ENCODE data around the gene MPST.

MPST gene

GRCh38 chr22:37043828-37044538 is 24.4 kb downstream of the MPST start:
- peak; percentile 83 for DNase-seq (ENCODE audit: low spot score)

DNA sequence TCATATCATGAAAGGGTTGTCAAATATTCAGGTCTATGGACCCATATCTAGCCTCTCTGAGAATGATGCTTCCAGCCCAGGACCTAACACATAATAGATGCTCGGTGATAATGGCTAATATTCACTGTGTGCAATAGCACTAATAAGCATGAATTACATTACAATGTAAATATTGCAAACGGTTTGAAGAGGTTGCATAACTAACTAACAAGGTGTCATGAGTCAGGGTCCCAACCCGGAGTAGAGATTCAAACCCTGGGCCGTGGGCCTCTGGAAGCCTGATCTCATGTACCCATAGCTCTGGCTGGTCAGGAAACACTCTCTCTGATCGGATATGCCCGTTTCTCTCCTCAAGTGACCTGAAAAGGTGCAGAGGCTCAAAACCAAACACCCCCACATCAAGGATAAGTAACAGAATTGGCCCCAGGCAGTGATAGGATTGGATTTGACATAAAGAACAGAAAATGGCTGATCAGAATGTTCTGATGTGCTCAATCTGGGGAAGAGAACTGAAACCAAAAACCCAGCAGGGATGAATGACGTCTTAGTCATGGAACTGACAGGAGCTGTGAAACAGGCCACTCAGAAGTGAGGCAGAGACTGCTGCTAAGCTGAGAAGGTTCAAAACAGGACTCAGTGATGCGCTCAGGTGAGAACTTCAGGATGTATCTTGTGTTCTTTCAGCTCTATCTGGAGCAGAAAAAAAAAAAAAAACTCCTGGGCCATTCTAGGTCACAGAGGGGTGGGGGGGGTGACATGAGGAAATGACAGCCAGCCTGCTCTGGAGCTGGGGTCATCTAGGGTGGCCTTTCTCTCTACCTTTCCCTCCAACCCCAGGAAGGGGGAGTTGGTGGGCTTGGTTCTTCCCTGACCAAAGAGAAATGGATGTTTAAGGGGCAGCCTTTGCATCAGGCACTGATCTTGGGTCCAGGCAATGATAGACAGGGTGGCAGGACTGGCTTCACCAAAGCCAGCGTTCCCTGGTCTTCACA is 25.4 kb downstream of the MPST start:
- no peak for DNase-seq (ENCODE audit: low spot score)

DNA sequence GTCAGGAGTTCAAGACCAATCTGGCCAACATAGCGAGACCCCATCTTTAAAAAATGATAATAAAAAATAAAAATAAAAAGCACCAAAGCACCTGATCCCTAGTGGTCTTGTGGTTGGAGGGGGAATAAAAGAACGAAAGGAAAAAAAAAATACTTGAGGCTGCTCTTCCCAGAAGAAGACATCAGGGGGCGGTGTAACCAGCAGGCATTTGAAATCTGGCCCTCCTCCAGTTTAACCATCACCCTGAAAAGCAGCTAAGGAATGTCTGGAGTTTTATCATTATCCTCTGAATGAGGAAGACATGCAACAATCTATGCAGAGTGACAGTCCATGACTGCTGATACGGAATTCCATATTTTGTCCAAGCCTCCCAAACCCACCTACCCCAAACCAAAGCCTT is 26.4 kb downstream of the MPST start:
- no peak for DNase-seq (ENCODE audit: low spot score)

DNA sequence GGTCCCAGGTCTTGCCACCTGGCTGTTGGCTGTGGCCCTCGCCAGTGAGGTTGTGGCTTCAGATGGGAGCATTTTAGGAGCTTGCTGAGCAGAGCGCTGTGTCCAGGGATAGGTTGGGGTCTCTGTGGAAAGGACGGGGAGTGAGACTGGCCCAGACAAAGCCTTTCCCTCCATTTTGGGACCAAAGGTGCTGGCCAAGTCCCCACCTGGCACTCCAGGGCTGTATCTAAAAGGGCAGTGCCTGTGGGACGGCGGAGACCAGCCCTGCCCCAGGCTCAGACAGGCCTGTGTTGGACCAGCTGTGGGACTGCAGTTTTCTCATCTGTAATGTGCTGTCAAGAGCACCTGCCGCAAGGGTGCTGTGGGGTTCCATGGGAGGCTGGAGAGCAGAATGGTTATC is 27.0 kb downstream of the MPST start:
- DNase-seq (ENCODE audit: low spot score) = no peak

DNA sequence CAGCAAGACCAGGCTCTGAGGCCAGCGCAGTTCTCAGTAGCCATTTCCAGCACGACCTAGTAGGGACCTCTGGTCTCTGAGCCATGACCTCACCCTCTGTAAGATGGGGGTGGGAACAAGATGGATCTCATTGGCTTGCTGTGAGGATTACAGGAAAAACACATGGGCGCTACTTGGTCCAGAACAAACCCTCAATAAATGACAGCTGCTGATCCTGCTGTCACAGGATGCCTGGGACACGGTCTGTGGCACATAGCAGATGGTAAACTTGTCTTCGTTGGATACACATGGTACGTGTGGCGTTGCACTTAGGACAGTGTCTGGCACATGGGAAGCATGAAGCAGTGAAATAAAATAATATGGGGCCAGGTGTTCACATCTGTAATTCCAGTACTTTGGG is 27.5 kb downstream of the MPST start:
- DNase-seq (ENCODE audit: low spot score) = no peak

DNA sequence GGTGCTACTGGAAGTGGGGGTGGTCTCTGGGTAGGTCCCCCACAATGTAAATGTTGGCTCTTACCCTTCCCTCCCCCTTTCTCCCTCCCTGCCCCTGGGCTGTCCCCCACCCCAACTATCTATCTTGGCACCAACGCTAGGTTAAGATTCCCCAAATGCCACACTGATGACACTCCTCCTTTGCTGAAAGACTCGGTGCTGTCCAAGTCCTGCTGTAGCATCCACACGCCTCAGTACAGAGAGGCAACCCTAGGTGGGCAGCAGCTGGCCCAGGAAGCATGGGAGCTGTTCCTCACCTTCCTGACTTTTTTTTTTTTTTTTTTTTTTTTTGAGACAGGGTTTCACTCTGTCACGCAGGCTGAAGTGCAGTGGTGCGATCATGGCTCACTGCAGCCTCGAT is 28.6 kb downstream of the MPST start:
- DNase-seq (ENCODE audit: low spot score) = no peak

- no peak for DNase-seq (ENCODE audit: low spot score)
Observed at GRCh38 chr22:37049224-37049623, 29.7 kb downstream of the MPST start.

DNA sequence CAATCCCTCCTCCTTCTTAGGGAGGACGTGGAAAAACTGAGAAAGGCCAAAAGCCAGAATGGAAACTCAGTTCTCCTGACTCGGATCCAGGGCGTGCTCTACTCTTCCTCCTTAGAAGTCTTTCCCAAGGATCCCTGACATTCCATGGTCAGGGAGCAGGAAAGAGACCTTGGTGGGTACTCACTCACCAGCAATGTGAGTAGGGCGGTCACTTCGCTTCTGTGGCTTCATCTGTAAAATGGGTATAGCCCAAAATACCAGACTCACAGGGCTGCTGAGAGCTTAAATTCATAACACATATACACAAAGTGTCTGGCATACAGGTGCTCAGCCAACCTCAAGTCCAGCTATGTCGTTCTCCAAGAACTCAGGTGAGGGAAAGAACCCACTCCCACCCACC is 31.4 kb downstream of the MPST start:
- no peak for DNase-seq (ENCODE audit: low spot score)

DNA sequence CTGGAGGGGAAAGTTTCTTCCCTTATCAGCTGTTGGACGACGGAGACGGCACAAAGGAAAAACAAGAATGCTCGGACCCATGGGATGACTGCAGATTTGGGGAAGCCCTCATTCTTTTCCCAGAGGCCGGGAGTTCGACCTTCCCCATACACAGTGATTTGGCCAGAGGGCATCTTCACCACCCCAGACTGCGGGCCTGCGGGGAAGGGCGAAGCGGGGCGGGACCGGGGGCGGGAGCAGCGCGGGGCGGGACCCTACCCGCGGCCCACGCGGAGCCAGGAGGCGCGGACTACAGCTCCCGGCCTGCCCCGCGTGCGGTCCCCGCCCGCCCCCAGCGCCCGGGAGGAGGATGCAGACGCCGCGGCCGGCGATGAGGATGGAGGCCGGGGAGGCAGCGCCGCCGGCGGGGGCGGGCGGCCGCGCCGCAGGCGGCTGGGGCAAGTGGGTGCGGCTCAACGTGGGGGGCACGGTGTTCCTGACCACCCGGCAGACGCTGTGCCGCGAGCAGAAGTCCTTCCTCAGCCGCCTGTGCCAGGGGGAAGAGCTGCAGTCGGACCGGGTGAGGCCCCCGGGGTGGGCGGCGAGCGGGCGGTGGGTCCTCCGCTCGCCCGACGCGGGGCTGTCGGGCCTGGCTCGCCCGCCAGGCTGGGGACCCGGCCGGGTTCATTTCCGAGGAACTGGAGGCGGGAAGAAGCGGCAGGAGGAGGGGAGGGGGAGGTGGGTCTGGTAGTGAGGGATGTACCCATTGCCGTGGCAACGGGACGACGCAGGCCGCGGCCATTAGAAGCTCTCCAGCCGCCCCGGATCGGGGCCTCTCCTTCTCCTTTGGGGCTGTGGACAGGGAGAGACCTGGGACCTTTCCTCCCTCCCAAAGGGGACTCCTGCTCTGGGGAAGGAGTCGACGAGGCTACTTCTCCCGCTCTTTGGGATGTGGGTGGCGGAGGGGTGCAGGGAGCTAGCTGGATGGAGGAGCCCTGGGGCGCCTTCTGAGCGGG is 32.1 kb downstream of the MPST start, which contains the start of gene KCTD17:
Gene KCTD17, plus strand, starts transcription at position 352 of the 995 bp plus-strand sequence. Its CDS starts 19 bp downstream, at position 371.
- peak; percentile 61 for DNase-seq (ENCODE audit: low spot score)

- no peak for DNase-seq (ENCODE audit: low spot score)
Observed at GRCh38 chr22:37052386-37053309, 33.1 kb downstream of the MPST start.

- DNase-seq (ENCODE audit: low spot score) = no peak
Observed at GRCh38 chr22:37053310-37054055, 33.9 kb downstream of the MPST start.

- DNase-seq (ENCODE audit: low spot score) = no peak
Observed at GRCh38 chr22:37054056-37054395, 34.5 kb downstream of the MPST start.

DNA sequence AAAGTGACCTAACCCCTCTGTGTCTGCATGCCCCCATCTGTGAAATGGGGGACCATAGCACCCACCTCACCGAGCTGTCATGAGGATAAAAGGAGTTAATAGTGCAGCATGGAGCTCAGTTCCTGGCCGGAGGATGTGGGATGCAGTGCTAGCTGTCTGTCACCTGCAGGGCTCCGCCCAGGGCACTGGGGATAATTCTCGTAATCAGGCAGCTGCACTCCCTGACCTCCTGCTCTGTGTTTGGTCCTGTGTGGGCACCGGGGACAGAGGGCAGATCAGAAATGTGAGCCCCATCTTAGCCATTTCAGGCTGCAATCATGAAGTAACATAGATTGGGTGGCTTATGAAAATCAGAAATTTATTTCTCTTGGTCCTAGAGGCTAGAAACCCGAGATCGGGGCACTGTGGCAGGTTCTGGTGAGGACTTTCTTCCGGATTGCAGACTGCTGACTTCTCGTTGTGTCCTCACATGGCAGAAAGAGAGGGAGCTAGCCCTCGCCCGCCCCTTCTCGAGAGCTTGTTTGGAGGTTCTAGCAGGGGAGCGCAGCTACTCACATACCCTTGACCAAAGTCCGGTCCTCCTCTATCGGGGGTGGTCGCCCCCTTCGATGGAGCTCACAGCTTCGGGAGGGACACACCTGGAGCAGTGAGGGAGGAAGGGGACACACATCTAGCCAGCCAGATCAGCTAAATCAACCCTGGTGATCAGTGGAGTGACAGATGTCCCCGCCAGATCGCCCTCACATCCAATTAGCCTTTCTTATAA is 35.2 kb downstream of the MPST start:
- DNase-seq (ENCODE audit: low spot score) = no peak

DNA sequence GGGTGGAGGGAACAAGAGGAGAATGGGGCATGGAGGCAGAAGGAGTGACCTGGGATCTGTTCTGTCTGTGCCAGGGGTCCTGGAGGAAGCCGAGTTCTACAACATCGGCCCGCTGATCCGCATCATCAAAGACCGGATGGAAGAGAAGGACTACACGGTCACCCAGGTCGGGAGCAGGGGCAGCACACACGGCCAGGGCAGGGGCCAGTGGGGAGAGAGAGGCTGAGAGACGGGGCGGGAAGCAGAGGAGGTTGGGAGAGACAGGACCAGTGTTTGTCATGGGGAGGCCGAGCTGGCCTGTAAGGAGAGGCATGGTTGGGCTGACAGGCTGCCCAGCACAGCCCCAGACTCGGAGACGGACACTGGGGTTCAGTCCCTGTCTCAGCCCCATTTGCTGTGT is 36.7 kb downstream of the MPST start:
- no peak for DNase-seq (ENCODE audit: low spot score)

DNA sequence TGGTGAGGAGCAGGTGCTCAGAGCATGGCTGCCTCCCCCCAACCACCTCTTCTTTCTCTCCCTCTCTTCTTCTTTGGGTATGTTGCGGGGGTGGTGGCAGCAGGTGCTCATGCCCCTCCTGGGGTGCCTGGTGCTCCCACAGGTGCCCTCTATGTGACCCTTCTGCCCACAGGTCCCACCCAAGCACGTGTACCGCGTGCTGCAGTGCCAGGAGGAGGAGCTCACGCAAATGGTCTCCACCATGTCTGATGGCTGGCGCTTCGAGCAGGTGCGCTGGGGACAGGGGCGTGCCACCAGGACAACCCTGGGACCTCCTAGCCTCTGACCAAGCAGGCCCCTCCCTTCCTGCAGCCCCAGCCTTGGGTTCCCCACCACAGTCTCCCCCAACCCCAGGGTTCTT is 37.7 kb downstream of the MPST start:
- DNase-seq (ENCODE audit: low spot score) = no peak

DNA sequence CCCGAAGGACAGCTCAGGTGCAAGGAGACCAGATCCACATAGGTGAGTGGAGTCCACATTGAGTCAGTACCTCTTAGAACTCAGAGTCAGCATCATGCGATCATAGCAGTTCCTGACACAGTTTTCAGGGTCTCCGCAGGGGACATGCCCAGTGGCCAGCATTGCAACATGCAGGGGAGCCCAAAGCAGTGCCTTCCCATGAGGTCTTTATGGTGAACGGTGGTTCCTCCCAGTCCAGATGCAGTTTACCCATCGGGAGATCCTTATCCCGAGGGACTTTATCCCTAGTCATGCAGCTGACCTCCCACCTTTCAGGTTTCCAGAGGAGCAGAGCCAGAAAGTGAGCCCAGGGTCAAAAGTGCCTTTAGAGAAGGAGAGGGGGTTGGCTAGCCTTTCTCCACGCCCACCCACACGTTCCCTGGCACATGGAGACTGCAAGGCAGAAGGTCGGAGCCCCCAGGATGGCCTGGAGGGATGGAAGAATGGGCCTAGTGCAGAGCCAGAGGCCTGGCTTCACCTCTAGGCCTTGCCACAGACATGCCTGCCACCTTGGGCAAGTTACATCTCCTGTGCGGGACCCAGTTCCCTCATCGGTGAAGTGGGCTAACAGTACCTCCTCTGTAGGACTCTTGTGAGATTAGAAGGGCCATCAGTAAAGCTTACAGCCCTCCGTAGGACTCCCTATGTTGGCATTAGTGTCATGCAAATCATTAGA is 38.4 kb downstream of the MPST start:
- no peak for DNase-seq (ENCODE audit: low spot score)

DNA sequence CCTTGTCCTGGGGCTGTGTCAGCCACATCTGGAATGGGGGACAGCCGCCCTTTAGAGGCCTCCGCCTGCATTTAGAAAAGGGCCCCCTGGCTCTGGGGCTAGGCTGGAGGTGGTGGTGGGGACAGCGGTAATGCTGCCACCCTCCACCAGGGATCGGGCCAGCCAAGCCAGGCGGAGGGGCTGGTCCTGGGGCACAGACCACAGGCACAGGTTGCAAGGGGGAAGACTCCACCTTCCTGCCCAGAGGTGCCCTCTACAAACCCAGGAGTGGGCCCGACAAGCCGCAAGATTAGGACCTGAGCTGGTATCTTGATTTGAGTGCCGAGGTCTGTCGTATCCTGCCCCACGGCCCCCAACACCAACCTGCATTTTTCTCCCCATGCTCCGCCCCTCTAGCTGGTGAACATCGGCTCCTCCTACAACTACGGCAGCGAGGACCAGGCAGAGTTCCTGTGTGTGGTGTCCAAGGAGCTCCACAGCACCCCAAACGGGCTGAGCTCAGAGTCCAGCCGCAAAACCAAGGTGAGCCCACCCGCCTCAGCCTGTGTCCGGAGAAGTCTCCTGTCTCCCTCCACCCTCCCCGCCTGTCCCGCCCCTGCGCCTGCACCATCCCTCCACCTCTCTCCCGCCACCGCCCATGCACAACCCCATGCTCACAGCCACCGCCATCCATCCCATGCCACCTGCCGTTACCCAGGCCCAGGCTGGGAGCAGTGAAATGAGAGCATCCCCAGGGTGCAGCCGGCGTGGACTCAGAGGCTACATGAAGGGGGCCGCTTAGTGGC is 39.6 kb downstream of the MPST start:
- no peak for DNase-seq (ENCODE audit: low spot score)

Data from SK-N-DZ (cell line).